Lower leg skin (tissue), 3 donors: Measurements from ENCODE around the gene NOC2L.

Experiments
- CTCF ChIP-seq, 3 donors: fragments of 450-650 bp; IDR thresholded peaks; one replicate each; pipeline ENCODE4 v1.5.1; 2016; ENCODE audit warnings: antibody characterized with exemption in 3 of 3, mild to moderate bottlenecking in 3 of 3, moderate library complexity in 2 of 3
- POLR2A ChIP-seq, 2 donors: fragments of 450-650 bp; IDR thresholded peaks; one replicate each; pipeline ENCODE4 v1.6.1; 2016 to 2017; ENCODE audit warnings: antibody characterized with exemption in 2 of 2, mild to moderate bottlenecking in 1 of 2, moderate library complexity in 1 of 2

- TF ChIP-seq CTCF (IDR thresholded peaks at IDR 0.05) (no peak), POLR2A (IDR thresholded peaks at IDR 0.05) (no peak)
Observed at GRCh38 chr1:1005774-1006304, 46.8 kb upstream of the NOC2L start.
